Measurements from ENCODE around the gene GJB1.
"Not testable (repeated sequence)": the region's sequence is repeated elsewhere in the genome, so short reads cannot be mapped to it uniquely, and the experiment has no call there.

The GJB1 gene

DNA sequence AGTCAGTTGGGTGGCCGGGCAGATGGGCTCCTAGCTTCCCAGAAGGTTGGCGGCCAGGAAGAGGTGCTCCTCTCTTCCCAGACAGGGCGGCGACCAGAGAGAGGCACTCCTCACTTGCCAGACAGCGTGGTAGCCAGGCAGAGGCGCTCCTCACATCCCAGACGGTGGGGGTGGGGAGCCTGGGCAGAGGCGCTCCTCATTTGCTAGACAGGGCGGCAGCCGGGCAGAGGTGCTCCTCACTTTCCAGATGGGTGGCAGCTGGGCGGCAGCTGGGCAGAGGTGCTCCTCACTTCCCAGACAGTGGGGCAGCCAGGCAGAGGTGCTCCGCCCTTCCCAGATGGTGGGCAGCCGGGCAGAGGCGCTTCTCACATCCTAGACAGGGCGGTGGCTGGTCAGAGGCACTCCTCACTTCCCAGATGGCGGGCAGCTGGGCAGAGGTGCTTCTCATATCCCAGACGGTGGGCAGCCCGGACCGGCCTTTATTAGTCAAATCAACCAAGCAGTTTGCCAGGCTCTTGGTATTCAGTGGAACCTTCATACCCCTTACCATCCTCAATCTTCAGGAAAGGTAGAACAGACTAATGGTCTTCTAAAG is 46.9 kb downstream of the GJB1 start:
- TF ChIP-seq, protein P1, sequence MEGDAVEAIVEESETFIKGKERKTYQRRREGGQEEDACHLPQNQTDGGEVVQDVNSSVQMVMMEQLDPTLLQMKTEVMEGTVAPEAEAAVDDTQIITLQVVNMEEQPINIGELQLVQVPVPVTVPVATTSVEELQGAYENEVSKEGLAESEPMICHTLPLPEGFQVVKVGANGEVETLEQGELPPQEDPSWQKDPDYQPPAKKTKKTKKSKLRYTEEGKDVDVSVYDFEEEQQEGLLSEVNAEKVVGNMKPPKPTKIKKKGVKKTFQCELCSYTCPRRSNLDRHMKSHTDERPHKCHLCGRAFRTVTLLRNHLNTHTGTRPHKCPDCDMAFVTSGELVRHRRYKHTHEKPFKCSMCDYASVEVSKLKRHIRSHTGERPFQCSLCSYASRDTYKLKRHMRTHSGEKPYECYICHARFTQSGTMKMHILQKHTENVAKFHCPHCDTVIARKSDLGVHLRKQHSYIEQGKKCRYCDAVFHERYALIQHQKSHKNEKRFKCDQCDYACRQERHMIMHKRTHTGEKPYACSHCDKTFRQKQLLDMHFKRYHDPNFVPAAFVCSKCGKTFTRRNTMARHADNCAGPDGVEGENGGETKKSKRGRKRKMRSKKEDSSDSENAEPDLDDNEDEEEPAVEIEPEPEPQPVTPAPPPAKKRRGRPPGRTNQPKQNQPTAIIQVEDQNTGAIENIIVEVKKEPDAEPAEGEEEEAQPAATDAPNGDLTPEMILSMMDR (IDR thresholded peaks at IDR 0.05; ENCODE audit: control extremely low read depth, extremely low read depth, low read depth, missing control alignments): no peak
- ChIA-PET CTCF (no interaction called here), POLR2A (no interaction called here)
- no peak for DNase-seq (ENCODE audit: extremely low spot score)

DNA sequence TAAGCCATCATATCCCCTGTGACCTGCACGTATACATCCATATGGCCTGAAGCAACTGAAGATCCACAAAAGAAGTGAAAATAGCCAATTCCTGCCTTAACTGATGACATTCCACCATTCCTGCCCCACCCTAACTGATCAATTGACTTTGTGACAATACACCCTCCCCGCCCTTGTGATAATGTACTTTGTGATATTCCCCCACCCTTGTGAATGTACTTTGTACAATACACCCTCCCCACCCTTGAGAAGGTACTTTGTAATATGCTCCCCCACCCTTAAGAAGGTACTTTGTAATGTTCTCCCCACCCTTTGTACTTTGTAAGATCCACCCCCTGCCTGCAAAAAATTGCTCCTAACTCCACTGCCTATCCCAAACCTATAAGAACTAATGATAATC is 49.3 kb downstream of the GJB1 start:
- POLR2A ChIA-PET; CTCF ChIA-PET; DNase-seq (ENCODE audit: extremely low spot score): not testable (repeated sequence)
